ENCODE measurements around the gene MYO18B.
"Not testable (repeated sequence)": the region's sequence is repeated elsewhere in the genome, so short reads cannot be mapped to it uniquely, and the experiment has no call there.

The MYO18B gene

DNA sequence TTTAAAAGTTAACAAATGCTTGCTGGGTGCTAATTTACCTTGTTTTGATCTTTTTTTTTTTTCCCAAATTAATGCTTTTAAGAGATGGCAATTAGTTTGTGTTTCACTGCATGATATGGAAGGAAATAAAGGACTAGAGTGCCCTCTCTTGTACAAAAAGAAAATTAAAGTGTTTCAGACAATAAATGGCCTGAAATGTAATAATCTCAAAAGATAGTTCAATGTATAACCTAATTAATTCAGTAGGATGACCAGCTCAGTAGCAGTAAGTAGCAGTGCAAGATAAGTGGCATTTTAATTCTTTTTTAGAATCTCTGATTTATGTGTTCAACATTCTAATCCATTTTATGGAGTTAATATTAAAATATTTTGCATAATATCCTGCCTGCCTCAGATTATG lies 39.9 kb upstream of the MYO18B start:
- DNase-seq: peak; percentile 10
- TF ChIP-seq CTCF (IDR thresholded peaks at IDR 0.05; ENCODE audit: low read length) (peak; percentile 35), EZH2 (optimal IDR thresholded peaks at IDR 0.05; ENCODE audit: low read depth, low read length) (no peak)
- Histone ChIP-seq H3K9ac (ENCODE audit: low read length) (no peak overlapping the region), H3K36me3 (replicated peaks; ENCODE audit: insufficient read depth, low read length) (no peaks in the 10 kb centered on the region), H3K4me3 (ENCODE audit: low read length) (no peak overlapping the region), H3F3A (ENCODE audit: insufficient read depth, low read length) (no peaks in the 10 kb centered on the region), H4K20me1 (ENCODE audit: insufficient read depth, low read length) (no peaks in the 10 kb centered on the region), H3K9me2 (replicated peaks; ENCODE audit: insufficient read depth, low read length) (no peaks in the 10 kb centered on the region), H3K79me2 (ENCODE audit: low read length) (no peaks in the 10 kb centered on the region), H3K4me2 (ENCODE audit: low read depth, low read length) (no peak overlapping the region), H3K27ac (ENCODE audit: low read length) (no peak overlapping the region), H3K4me1 (ENCODE audit: low read length) (no peaks in the 10 kb centered on the region), H3K27me3 (replicated peaks; ENCODE audit: insufficient read depth, low read length) (no peaks in the 10 kb centered on the region), H3K9me3 (replicated peaks; ENCODE audit: insufficient read depth, low read length) (no peaks in the 10 kb centered on the region), H2AFZ (ENCODE audit: low read length) (no peak overlapping the region)

DNA sequence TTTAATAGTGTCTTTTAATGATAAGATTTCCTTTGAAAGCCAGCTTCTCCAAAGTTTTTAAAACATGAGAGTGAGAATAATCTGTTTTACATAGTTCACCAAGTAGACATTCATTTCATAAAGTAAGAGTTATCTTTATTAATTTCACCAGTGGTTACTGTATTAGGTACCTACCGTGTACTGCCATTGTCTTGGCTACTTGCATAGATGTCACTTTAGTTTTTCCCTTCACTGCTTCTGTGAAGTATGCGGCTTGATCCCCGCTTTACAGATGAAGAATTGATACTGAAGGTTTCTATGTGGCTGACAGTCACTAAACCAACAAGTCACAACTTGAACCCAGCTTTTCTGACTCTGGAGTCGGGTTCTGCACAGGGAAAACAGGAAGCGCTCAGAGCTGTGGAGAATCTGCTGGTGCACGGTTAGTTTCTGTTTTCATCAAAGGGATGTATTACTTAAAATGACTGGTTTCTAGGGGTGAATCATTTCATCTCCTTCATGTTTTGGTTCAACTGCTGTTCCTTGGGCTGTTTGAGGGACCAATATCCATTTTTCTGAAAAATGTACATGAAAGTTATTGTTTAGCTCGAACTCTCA lies 39.3 kb upstream of the MYO18B start:
- Histone ChIP-seq H3K4me1 (ENCODE audit: low read length) (no peaks in the 10 kb centered on the region), H3K36me3 (replicated peaks; ENCODE audit: insufficient read depth, low read length) (no peaks in the 10 kb centered on the region), H2AFZ (ENCODE audit: low read length) (no peak overlapping the region), H3F3A (ENCODE audit: insufficient read depth, low read length) (no peaks in the 10 kb centered on the region), H3K79me2 (ENCODE audit: low read length) (no peaks in the 10 kb centered on the region), H3K27me3 (replicated peaks; ENCODE audit: insufficient read depth, low read length) (no peaks in the 10 kb centered on the region), H4K20me1 (ENCODE audit: insufficient read depth, low read length) (no peaks in the 10 kb centered on the region), H3K9me2 (replicated peaks; ENCODE audit: insufficient read depth, low read length) (no peaks in the 10 kb centered on the region), H3K9ac (ENCODE audit: low read length) (no peak overlapping the region), H3K4me3 (ENCODE audit: low read length) (no peak overlapping the region), H3K4me2 (ENCODE audit: low read depth, low read length) (no peak overlapping the region), H3K27ac (ENCODE audit: low read length) (no peak overlapping the region), H3K9me3 (replicated peaks; ENCODE audit: insufficient read depth, low read length) (no peaks in the 10 kb centered on the region)
- TF ChIP-seq EZH2 (optimal IDR thresholded peaks at IDR 0.05; ENCODE audit: low read depth, low read length) (no peak), EZH2phosphoT487 (IDR thresholded peaks at IDR 0.05; ENCODE audit: low read length) (no peak)
- no peak for DNase-seq

- Histone ChIP-seq H2AFZ (ENCODE audit: low read length) (no peak overlapping the region), H3K79me2 (ENCODE audit: low read length) (no peaks in the 10 kb centered on the region), H3K4me2 (ENCODE audit: low read depth, low read length) (no peak overlapping the region), H3K27me3 (replicated peaks; ENCODE audit: insufficient read depth, low read length) (no peaks in the 10 kb centered on the region), H3K9ac (ENCODE audit: low read length) (no peak overlapping the region), H3F3A (ENCODE audit: insufficient read depth, low read length) (no peaks in the 10 kb centered on the region), H3K27ac (ENCODE audit: low read length) (no peak overlapping the region), H3K4me3 (ENCODE audit: low read length) (no peak overlapping the region), H4K20me1 (ENCODE audit: insufficient read depth, low read length) (no peaks in the 10 kb centered on the region), H3K9me3 (replicated peaks; ENCODE audit: insufficient read depth, low read length) (no peaks in the 10 kb centered on the region), H3K4me1 (ENCODE audit: low read length) (no peaks in the 10 kb centered on the region), H3K9me2 (replicated peaks; ENCODE audit: insufficient read depth, low read length) (no peaks in the 10 kb centered on the region), H3K36me3 (replicated peaks; ENCODE audit: insufficient read depth, low read length) (no peaks in the 10 kb centered on the region)
- no peak for DNase-seq
- no peak for TF ChIP-seq EZH2phosphoT487 (IDR thresholded peaks at IDR 0.05; ENCODE audit: low read length)
- TF ChIP-seq EZH2 (optimal IDR thresholded peaks at IDR 0.05; ENCODE audit: low read depth, low read length): no peak
- no peak for TF ChIP-seq CTCF (IDR thresholded peaks at IDR 0.05; ENCODE audit: low read length)
Measured at GRCh38 chr22:25704701-25705100, 37.3 kb upstream of the MYO18B start.

GRCh38 chr22:25706197-25706596 lies 35.8 kb upstream of the MYO18B start:
- no peaks in the 10 kb centered on the region for H4K20me1 ChIP-seq (ENCODE audit: insufficient read depth, low read length)
- no peak overlapping the region for H3K4me3 ChIP-seq (ENCODE audit: low read length)
- no peaks in the 10 kb centered on the region for H3K4me1 ChIP-seq (ENCODE audit: low read length)
- TF ChIP-seq EZH2 (optimal IDR thresholded peaks at IDR 0.05; ENCODE audit: low read depth, low read length) (no peak), EZH2phosphoT487 (IDR thresholded peaks at IDR 0.05; ENCODE audit: low read length) (no peak), CTCF (IDR thresholded peaks at IDR 0.05; ENCODE audit: low read length) (no peak)
- H3F3A ChIP-seq (ENCODE audit: insufficient read depth, low read length): no peaks in the 10 kb centered on the region
- H3K9ac ChIP-seq (ENCODE audit: low read length): no peak overlapping the region
- no peaks in the 10 kb centered on the region for H3K9me3 ChIP-seq (replicated peaks; ENCODE audit: insufficient read depth, low read length)
- no peaks in the 10 kb centered on the region for H3K27me3 ChIP-seq (replicated peaks; ENCODE audit: insufficient read depth, low read length)
- H3K36me3 ChIP-seq (replicated peaks; ENCODE audit: insufficient read depth, low read length): no peaks in the 10 kb centered on the region
- DNase-seq: no peak
- no peak overlapping the region for H3K27ac ChIP-seq (ENCODE audit: low read length)
- H3K4me2 ChIP-seq (ENCODE audit: low read depth, low read length): no peak overlapping the region
- no peaks in the 10 kb centered on the region for H3K9me2 ChIP-seq (replicated peaks; ENCODE audit: insufficient read depth, low read length)
- no peak overlapping the region for H2AFZ ChIP-seq (ENCODE audit: low read length)
- no peaks in the 10 kb centered on the region for H3K79me2 ChIP-seq (ENCODE audit: low read length)

DNA sequence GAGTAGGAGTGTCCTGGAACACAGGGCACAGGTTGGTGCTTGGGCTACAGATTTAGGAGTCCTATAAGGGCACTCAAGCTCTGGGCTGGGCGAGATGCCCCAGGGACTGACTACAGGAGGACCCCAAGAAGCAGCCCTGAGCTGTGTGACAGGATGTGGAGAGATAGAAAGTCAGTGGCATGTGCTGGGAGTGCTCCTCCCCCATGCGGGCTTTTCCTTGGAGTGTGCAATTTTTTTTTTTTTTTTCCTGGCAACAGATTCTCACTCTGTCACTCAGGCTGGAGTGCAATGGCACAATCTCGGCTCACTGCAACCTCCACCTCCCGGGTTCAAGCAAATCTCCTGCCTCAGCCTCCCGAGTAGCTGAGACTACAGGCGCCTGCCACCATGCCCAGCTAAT lies 33.6 kb upstream of the MYO18B start:
- not testable (repeated sequence) for H3K79me2 ChIP-seq (ENCODE audit: low read length); H3K4me2 ChIP-seq (ENCODE audit: low read depth, low read length); DNase-seq; H4K20me1 ChIP-seq (ENCODE audit: insufficient read depth, low read length); H3K9me2 ChIP-seq (replicated peaks; ENCODE audit: insufficient read depth, low read length); H3K27ac ChIP-seq (ENCODE audit: low read length); H3K4me3 ChIP-seq (ENCODE audit: low read length); H3K36me3 ChIP-seq (replicated peaks; ENCODE audit: insufficient read depth, low read length); H3F3A ChIP-seq (ENCODE audit: insufficient read depth, low read length); H3K9ac ChIP-seq (ENCODE audit: low read length); H3K9me3 ChIP-seq (replicated peaks; ENCODE audit: insufficient read depth, low read length); H2AFZ ChIP-seq (ENCODE audit: low read length); H3K4me1 ChIP-seq (ENCODE audit: low read length); H3K27me3 ChIP-seq (replicated peaks; ENCODE audit: insufficient read depth, low read length)
